OCI-LY3 (cell line): ENCODE results near the gene GCLM.

Experiments used
- H2AFZ ChIP-seq: fragments of 200-600, 300-600 bp; shearing (Covaris generic); 2 replicates; pipeline ENCODE4 v1.6.0; 2014; ENCODE audit warnings: antibody characterized with exemption, low read depth, low read length
- H3K27ac ChIP-seq: fragments of 200-600, 300-600 bp; sonication (generic); 2 replicates; pipeline ENCODE4 v1.5.1; 2014; ENCODE audit warnings: mild to moderate bottlenecking, low read length, moderate library complexity, mixed read lengths
- H3K27me3 ChIP-seq: fragments of 200-600, 300-600 bp; sonication (generic); 2 replicates; pipeline ENCODE4 v1.6.1; 2014; ENCODE audit warnings: low read depth, low read length, mixed read lengths
- H3K36me3 ChIP-seq: fragments of 200-600, 300-600 bp; sonication (generic); replicated peaks from 2 replicates; pipeline ENCODE3; 2014; ENCODE audit warnings: low read depth, low read length, mixed read lengths
- H3K4me1 ChIP-seq: fragments of 300-600, 200-600 bp; sonication (generic); 2 replicates; pipeline ENCODE4 v1.6.1; 2014; ENCODE audit warnings: low read length, mixed read lengths
- H3K4me2 ChIP-seq: fragments of 200-600, 300-600 bp; sonication (generic); 2 replicates; pipeline ENCODE4 v1.6.1; 2014; ENCODE audit warnings: low read length, mixed read lengths
- H3K4me3 ChIP-seq: fragments of 300-600, 200-600 bp; sonication (generic); 2 replicates; pipeline ENCODE4 v1.5.1; 2014; ENCODE audit warnings: antibody characterized with exemption, mild to moderate bottlenecking, low read length, moderate library complexity
- H3K79me2 ChIP-seq: fragments of 300-600, 200-600 bp; shearing (Covaris generic); 2 replicates; pipeline ENCODE4 v1.6.1; 2014; ENCODE audit warnings: mild to moderate bottlenecking, low read length, mixed read lengths
- H3K9ac ChIP-seq: fragments of 300-600, 200-600 bp; shearing (Covaris generic); 2 replicates; pipeline ENCODE4 v1.6.0; 2014; ENCODE audit warnings: mild to moderate bottlenecking, low read length, moderate library complexity
- H3K9me3 ChIP-seq: fragments of 200-600, 300-600 bp; shearing (Covaris generic); 2 replicates; pipeline ENCODE4 v1.6.1; 2014; ENCODE audit warnings: low read length, mixed read lengths; ENCODE audit not compliant: insufficient read depth
- H4K20me1 ChIP-seq: fragments of 200-600, 300-600 bp; sonication (generic); 2 replicates; pipeline ENCODE4 v1.6.1; 2016; ENCODE audit warnings: low read length, mixed read lengths; ENCODE audit not compliant: insufficient read depth
- CTCF ChIP-seq: fragments of 200-600, 300-600 bp; sonication (generic); IDR thresholded peaks from 2 replicates; pipeline ENCODE4 v1.5.1; 2014; ENCODE audit warnings: antibody characterized with exemption, low read length, low read depth
- EZH2phosphoT487 ChIP-seq: fragments of 200-600 bp; shearing (Covaris generic); IDR thresholded peaks from 2 replicates; pipeline ENCODE4 v1.6.1; 2018; ENCODE audit warnings: antibody characterized with exemption, mixed run types, low read depth

The GCLM gene

GRCh38 chr1:93842750-93843500 is 66.3 kb downstream of the GCLM start:
- Histone ChIP-seq H3K36me3 (no peaks in the 10 kb centered on the region), H4K20me1 (no peaks in the 10 kb centered on the region), H2AFZ (no peak overlapping the region), H3K9me3 (no peaks in the 10 kb centered on the region), H3K27me3 (no peaks in the 10 kb centered on the region), H3K4me1 (peaks cover 18% of the 10 kb centered on the region), H3K9ac (no peak overlapping the region), H3K4me2 (no peak overlapping the region), H3K27ac (no peak overlapping the region), H3K79me2 (no peaks in the 10 kb centered on the region), H3K4me3 (no peak overlapping the region)
- TF ChIP-seq CTCF (no peak), EZH2phosphoT487 (no peak)

- no peaks in the 10 kb centered on the region for H4K20me1 ChIP-seq
- H3K4me1 ChIP-seq: peaks cover 18% of the 10 kb centered on the region
- no peaks in the 10 kb centered on the region for H3K79me2 ChIP-seq
- no peak overlapping the region for H3K27ac ChIP-seq
- no peak overlapping the region for H2AFZ ChIP-seq
- H3K9me3 ChIP-seq: no peaks in the 10 kb centered on the region
- H3K36me3 ChIP-seq: no peaks in the 10 kb centered on the region
- H3K4me3 ChIP-seq: no peak overlapping the region
- H3K9ac ChIP-seq: no peak overlapping the region
- H3K4me2 ChIP-seq: no peak overlapping the region
- no peak for TF ChIP-seq CTCF
- no peak for TF ChIP-seq EZH2phosphoT487
- H3K27me3 ChIP-seq: no peaks in the 10 kb centered on the region
Measured at GRCh38 chr1:93841771-93842170, 67.5 kb downstream of the GCLM start.

DNA sequence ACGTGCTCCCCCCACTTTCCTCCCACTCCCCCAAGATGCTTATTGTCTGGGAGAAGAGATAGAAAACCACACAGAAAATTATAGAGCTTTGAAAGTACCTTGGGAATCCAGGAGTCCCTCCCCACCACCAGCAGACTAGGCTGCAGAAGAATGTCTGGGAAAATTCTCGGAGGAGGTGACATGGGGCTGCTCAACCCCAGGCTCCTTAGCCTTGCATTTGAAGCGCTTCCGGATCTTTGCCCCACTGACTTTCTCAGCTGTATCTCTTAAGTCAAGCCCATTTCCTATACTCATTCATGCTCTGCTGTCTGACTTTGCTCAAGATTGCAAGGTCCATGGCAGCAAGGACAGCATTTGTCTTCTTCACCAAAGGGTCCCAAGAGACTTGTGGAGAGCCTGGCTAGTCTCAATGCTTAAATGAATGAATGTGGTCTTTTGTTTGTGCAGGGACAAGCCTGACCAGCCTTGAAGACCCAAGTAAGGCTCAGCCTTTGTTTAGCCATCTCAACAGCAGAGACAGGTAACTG is 68.2 kb downstream of the GCLM start:
- Histone ChIP-seq H3K27ac (no peak overlapping the region), H3K79me2 (no peaks in the 10 kb centered on the region), H3K4me3 (no peak overlapping the region), H2AFZ (no peak overlapping the region), H3K4me1 (peaks cover 18% of the 10 kb centered on the region), H3K9me3 (no peaks in the 10 kb centered on the region), H3K27me3 (no peaks in the 10 kb centered on the region), H4K20me1 (no peaks in the 10 kb centered on the region), H3K36me3 (no peaks in the 10 kb centered on the region), H3K9ac (no peak overlapping the region), H3K4me2 (no peak overlapping the region)
- TF ChIP-seq CTCF (no peak), EZH2phosphoT487 (no peak)

GRCh38 chr1:93839753-93840152 is 69.5 kb downstream of the GCLM start:
- H2AFZ ChIP-seq: no peak overlapping the region
- no peaks in the 10 kb centered on the region for H3K27me3 ChIP-seq
- peaks cover 11% of the 10 kb centered on the region for H3K4me1 ChIP-seq
- H3K9ac ChIP-seq: no peak overlapping the region
- no peak overlapping the region for H3K4me3 ChIP-seq
- no peaks in the 10 kb centered on the region for H3K9me3 ChIP-seq
- TF ChIP-seq EZH2phosphoT487 (no peak), CTCF (no peak)
- no peaks in the 10 kb centered on the region for H3K36me3 ChIP-seq
- H3K27ac ChIP-seq: no peak overlapping the region
- no peak overlapping the region for H3K4me2 ChIP-seq
- H3K79me2 ChIP-seq: no peaks in the 10 kb centered on the region
- no peaks in the 10 kb centered on the region for H4K20me1 ChIP-seq
